Liver (tissue), 3 donors: ENCODE measurements around the gene RFFL.

Source experiments
- CTCF ChIP-seq: fragments of 150-350 bp; IDR thresholded peaks from 2 replicates; pipeline ENCODE4 v1.5.1; 2017; ENCODE audit warnings: improper control_type of control experiment, low read depth, low read length; ENCODE audit not compliant: missing input control
- FOXA1 ChIP-seq: IDR thresholded peaks from 2 replicates; pipeline ENCODE4 v1.6.1; 2016; ENCODE audit warnings: antibody characterized with exemption
- FOXA2 ChIP-seq: IDR thresholded peaks from 2 replicates; pipeline ENCODE4 v1.6.1; 2016; ENCODE audit warnings: antibody characterized with exemption
- GABPA ChIP-seq, 2 donors: IDR thresholded peaks in 1 of 2; conservative IDR thresholded peaks in 1 of 2; 2 replicates each; pipeline ENCODE4 v1.6.1; 2016; ENCODE audit warnings: antibody characterized with exemption in 2 of 2, mild to moderate bottlenecking in 1 of 2, moderate library complexity in 1 of 2
- RXRA ChIP-seq, 2 donors: IDR thresholded peaks; 2 replicates each; pipeline ENCODE4 v1.6.1; 2017 to 2018; ENCODE audit warnings: antibody characterized with exemption in 2 of 2, mild to moderate bottlenecking in 1 of 2
- YY1 ChIP-seq: IDR thresholded peaks from 2 replicates; pipeline ENCODE4 v1.6.1; 2016; ENCODE audit warnings: antibody characterized with exemption, mild to moderate bottlenecking
- ZBTB33 ChIP-seq: IDR thresholded peaks from 2 replicates; pipeline ENCODE4 v1.6.1; 2016; ENCODE audit warnings: antibody characterized with exemption
- donor health status: healthy.
- donor health status: healthy.

- TF ChIP-seq YY1 (no peak), RXRA (IDR thresholded peaks at IDR 0.05) (no peak), CTCF (no peak), FOXA1 (no peak), ZBTB33 (no peak), GABPA (IDR thresholded peaks at IDR 0.05 in 1 of 2, conservative IDR thresholded peaks at IDR 0.05 in 1 of 2) (no peak), FOXA2 (no peak)
Measured at GRCh38 chr17:35010093-35010492, 53.4 kb downstream of the RFFL start.
